Measurements from ENCODE around the gene GGN. TPM values are rescaled to one million over a fixed set of nuclear protein-coding genes. Genes with fewer than 3 reads are reported as not detected.

GGN gene
- total and polyA plus RNA-seq, 9 of the 15 experiments (the other 6 are each of a cell fraction or from before 2014, with no cell fraction given): 0.15 to 0.33 TPM; not detected in 7

GRCh38 chr19:38335949-38336637 lies 51.7 kb downstream of the GGN start (continued):
- TF ChIP-seq CUX1 (CRISPR knock-in tag; IDR thresholded peaks at IDR 0.05) (no peak), HEY1 (CRISPR knock-in tag; IDR thresholded peaks at IDR 0.05; ENCODE audit: borderline replicate concordance) (no peak), EZH2 (IDR thresholded peaks at IDR 0.05; ENCODE audit: borderline replicate concordance, low read depth, low read length) (no peak), DPF2 (IDR thresholded peaks at IDR 0.05) (no peak; the same call in 1 of the 2 replicates), ESRRA (IDR thresholded peaks at IDR 0.05; ENCODE audit: borderline replicate concordance, low read depth) (no peak), SIX5 (IDR thresholded peaks at IDR 0.05; ENCODE audit: borderline replicate concordance in 1 of 2, insufficient read depth in 1 of 2, low read depth in 1 of 2, low read length in 2 of 2) (no peak), KDM2B (CRISPR knock-in tag; IDR thresholded peaks at IDR 0.05) (no peak), FOXJ2 (tag; IDR thresholded peaks at IDR 0.05) (no peak), GTF2A2 (tag; IDR thresholded peaks at IDR 0.05) (no peak), TFAM (CRISPR knock-in tag; conservative IDR thresholded peaks at IDR 0.05) (no peak), ZNF174 (CRISPR knock-in tag; IDR thresholded peaks at IDR 0.05) (no peak), ZBTB26 (CRISPR knock-in tag; IDR thresholded peaks at IDR 0.05) (peak; percentile 84; the same call in 1 of the 2 replicates), ZNF253 (CRISPR knock-in tag; conservative IDR thresholded peaks at IDR 0.05) (no peak), ZNF75A (CRISPR knock-in tag; IDR thresholded peaks at IDR 0.05) (no peak), FOXJ3 (CRISPR knock-in tag; IDR thresholded peaks at IDR 0.05) (no peak), NR2F6 (CRISPR knock-in tag; IDR thresholded peaks at IDR 0.05) (no peak), GABPA (tag; conservative IDR thresholded peaks at IDR 0.05; ENCODE audit: low read depth) (peak; percentile 52; the same call in 1 of the 2 replicates)
- TF ChIP-seq, protein P1, sequence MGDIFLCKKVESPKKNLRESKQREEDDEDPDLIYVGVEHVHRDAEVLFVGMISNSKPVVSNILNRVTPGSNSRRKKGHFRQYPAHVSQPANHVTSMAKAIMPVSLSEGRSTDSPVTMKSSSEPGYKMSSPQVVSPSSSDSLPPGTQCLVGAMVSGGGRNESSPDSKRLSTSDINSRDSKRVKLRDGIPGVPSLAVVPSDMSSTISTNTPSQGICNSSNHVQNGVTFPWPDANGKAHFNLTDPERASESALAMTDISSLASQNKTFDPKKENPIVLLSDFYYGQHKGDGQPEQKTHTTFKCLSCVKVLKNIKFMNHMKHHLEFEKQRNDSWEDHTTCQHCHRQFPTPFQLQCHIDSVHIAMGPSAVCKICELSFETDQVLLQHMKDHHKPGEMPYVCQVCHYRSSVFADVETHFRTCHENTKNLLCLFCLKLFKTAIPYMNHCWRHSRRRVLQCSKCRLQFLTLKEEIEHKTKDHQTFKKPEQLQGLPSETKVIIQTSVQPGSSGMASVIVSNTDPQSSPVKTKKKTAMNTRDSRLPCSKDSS (IDR thresholded peaks at IDR 0.05; ENCODE audit: low read depth, partially characterized antibody): peak; percentile 11

All from K562 (cell line).